B cell (primary cell): ENCODE measurements around the gene TM7SF3.

Source experiments
- CTCF ChIP-seq: fragments of 200-600 bp; IDR thresholded peaks from one replicate; pipeline ENCODE4 v1.8.0; 2022; ENCODE audit warnings: antibody characterized with exemption, mild to moderate bottlenecking
- EZH2 ChIP-seq: IDR thresholded peaks from 2 replicates; pipeline ENCODE4 v1.6.1; 2012; ENCODE audit warnings: borderline replicate concordance, low read depth, mild to moderate bottlenecking, moderate library complexity, low read length; ENCODE audit not compliant: insufficient read depth, poor library complexity, severe bottlenecking

DNA sequence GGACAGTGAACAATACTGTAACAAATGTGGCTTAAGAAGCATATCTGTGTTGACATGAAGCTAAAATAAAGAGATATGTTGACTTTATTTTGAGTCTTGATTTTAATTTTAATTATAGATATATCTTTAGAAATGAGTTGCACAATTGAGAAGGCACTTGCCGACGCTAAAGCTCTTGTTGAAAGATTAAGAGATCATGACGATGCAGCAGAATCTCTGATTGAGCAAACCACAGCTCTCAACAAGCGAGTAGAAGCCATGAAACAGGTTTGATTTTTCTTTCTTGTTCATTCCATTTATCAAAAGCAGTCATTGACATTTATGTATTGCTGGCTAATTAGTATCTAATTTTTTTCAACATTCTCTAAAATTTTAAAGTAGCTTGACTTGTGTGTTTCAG, 60.2 kb downstream of the TM7SF3 start:
- TF ChIP-seq CTCF (no peak), EZH2 (no peak)
